DMS79 (cell line): Measurements from ENCODE around the gene CROCC.

ENCODE experiments used
- DNase-seq: peaks from one replicate; lab custom pipeline; 2025; lab: John Stamatoyannopoulos, UW

Gene CROCC

DNA sequence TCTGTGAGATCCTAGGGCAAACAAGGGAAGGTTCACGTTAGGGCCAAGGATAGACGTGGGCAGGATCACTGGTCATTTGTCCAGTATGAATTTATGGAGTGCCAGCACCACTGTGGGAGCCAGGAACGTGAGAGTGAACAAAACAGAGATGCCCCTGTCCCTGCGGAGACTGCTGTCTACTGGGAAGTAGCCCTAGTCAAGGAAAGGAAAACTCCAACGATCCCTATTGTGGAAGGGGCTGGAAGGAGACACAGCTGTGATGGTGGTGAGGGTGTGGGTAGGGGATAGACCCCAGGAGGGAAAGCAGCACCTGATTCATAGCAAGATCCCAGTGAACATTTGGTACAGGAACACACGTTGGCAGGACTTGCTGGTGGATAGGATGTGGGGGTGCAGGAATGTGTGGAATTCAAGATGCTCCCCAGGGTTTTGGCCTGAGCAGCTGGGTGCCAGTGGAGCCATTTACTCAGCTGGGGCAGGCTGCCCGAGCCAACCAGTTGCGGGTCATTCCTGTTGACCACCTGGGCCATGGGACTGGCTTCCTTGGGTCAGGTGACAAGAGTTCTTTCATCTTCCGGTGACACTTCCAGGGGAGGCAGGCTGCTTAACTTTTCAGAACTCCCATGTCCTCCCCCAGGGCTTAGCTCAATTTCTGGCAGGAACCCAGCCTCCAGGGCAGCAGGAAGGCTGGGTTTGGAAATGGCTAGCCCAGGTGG is 91.2 kb downstream of the CROCC start:
- DNase-seq, result no peak

DNA sequence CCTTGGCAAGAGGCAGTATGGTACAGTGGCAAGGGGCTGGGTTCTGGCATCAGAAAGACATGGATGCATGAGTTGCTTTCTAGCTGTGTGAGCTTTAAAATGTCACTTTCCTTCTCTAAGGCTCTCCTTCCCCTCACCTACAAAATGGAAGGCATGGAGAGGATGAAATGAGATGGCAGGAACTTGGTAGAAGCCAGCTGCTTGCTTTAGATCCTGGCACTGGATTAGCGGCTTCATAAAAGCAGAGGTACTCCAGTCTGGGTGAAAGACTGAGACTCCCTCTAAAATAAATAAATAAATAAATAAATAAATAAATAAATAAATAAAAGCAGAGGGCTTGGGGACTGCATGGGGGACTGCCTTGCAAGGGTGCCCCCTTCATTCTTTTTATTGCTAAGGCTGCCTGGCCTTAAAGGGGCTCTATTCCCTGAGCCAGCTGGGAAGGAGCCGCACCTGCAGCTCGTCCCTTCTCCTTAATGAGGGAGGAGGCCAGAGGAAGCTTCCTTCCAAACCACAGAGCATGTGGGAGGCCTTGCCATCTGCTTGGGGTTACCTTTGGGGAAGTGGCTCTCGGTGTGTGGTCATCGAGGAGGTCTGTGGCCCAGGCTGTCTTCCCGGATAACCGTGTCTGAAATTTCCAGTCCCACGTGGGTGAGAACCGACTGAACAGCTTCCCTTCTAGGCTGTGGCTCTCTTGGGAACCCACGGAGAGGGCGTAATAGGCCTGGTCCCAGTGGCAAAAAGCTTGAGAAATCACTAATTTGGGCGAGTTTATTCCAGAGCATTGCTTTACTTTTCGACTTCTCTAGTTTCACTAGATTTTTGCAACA is 92.0 kb downstream of the CROCC start:
- no peak for DNase-seq

DNA sequence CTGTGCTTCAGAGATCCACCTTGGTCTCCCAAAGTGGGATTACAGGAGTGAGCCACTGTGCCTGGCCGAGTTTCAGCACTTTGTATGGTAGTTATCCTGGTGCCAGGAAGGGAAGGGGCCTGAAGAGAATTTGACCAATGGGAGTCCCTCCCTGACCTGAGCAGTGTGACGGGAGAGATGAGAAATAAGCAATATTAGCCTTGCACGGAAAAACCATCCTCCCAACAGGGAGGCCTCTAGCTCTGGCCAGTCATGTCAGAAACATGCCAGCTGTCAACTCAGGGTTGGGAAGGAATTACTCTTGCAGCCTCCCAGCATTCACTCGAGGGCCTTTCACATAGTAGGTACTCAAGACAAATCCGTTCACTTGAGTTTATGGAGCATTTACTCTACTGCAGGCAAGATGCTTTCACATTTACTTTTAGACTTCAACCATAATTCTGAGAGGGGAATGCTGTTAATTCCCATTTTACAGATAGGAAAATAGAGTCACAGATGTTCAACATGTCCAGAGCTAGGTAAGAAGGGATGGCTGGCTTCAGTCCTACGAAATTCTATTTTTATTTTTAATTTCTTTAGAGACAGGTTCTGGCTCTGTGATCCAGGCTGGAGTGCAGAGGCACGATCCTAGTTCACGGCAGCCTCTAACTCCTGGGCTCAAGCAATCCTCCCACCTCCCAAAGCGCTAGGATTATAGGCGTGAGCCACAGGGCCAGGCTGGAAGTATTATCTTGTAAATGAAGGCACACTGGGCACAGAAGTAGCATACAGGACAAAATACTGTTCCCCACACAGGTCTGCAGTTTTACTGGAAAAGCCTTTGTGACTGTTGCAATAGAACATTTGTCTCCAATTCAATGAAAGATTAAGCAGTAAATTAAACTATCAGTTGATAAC is 93.2 kb downstream of the CROCC start:
- no peak for DNase-seq

DNA sequence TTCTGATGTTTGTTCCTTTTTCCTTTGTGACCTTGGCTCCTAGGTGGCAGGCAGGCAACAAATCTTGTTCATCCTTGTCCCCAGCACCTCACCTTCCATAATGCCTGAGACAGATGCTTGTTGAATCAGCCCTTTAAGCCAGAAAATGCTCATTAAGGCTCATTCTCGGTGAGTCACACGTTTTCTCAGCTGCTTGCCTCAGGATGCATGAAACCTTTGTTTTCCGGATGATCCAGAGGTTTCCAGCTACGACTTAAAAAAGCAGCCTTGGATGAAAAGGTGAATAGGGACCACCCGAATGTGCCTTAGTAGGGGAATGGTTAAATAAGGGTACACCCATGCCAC is 94.6 kb downstream of the CROCC start:
- DNase-seq, result no peak

DNA sequence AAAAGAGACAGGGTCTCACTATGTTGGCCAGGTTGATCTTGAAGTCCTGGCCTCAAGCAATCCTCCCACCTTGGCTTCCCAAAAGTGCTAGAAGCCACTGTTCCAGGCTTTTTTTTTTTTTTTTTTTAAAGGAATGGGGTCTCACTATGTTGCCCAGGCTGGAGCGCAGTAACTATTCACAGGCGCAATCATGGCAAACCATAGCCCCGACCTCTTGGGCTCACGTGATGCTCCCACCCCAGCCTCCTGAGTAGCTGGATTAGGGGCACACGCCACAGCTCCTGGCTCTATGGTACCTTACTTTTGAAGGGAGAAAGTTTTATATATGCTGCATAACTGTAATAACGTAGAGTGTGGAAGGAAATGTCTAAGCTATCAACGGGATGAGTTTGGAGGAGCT is 95.7 kb downstream of the CROCC start:
- DNase-seq, result no peak

DNA sequence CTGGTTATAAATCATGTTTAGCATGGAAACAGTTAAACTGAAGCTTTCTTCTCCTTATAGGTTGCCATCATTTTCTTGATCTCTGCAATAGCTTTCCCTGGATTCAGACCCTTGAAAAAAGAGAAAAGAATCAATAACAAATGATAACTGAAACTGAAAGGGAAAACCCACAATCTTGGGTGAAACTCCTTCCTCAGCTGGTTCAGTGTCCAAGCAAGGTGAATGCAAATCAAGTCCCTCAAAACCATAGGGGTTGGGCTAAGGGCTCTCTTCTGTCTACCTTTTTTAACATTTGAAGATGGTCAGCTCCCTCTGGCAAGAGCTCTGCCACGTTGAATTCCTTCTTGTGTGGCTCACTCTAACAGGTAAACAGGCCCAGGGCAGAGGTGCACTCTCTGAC is 97.1 kb downstream of the CROCC start:
- DNase-seq, result no peak

DNA sequence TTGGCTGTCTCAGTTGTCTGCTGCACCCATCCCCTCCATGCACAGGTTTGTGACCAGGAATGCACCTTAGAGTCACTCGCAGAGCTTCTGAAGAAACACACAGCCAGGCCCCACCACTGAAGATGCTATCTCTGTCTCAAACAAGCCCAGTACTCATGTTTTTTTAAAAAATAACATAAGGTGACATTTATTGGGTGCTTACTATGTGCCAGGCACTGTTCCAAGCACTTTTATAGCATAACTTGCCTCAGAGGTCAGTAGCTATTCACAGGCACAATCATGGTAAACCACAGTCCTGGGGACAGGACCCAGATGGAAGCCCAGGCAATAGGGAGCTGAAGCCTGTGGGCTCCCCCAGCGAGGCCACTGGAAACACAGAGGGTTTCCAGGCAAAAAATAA is 98.8 kb downstream of the CROCC start:
- no peak for DNase-seq

DNA sequence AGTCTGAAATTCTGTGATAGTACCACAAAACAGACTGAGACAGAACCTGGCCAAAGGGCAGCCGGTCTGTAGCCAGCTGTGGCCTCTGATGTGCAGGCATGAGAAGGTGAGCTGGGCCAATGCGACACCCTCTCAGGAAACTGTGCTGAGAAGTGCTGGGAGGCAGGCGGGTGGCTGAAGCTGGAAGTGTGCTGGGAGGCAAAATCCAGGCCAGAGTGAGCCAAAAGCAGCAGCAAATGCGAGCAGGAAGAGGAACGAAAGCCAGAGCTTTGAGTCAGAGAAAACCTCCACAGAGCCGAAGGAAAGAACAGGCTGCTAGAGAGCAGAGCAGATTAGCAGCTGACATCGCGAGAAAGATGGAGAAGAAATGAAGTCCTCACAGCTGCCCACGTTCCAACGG is 100.2 kb downstream of the CROCC start:
- DNase-seq, result no peak
